ENCODE results near the gene DNMT3L.
"Not testable (repeated sequence)": the region's sequence is repeated elsewhere in the genome, so short reads cannot be mapped to it uniquely, and the experiment has no call there.

DNMT3L gene

GRCh38 chr21:44197156-44197516, 64.6 kb downstream of the DNMT3L start:
- not testable (repeated sequence) for DNase-seq (ENCODE audit: low read depth)
